Measurements from ENCODE around the gene ATG4A. TPM values are rescaled to one million over a fixed set of nuclear protein-coding genes. Genes with fewer than 3 reads are reported as not detected.
A peak's percentile ranks its signal among the peaks of the same experiment; 100 is the strongest.

The ATG4A gene
- total RNA-seq, 1 donor, result 17.3 TPM

DNA sequence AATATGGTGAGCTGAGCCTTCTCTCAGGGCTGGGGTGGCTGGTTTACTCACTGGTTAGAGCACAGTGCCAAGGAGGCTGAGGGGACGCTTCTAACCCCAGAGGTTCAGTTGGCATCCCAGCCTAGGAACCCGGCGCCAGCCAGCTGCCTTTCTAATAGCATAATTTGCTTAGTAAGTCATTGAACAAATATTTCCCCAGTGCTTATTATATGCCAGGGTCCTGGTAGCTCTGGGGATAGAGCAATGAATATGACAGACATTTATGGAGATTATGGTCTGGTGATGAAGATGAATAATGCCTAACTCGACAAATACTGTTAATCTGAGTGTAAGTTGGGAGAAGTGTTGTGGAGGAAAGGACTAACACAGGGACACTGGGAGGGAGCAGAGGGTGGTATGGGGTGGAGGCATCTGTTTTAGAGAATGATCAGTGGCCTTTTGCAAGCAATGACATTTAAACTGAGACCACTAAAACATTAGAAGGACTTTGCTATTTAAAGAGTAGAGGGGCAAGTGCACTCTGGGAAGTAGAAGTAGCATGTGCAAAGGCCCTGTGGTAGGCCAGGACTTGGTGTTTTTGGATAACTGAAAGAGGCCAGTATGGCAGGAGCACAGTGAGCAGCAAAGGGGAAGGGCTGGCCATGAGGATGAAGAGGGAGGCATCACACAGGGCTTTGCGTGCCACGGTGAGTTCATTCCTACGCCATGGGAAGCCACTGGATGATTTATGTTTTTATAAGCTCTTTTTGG, 71.9 kb downstream of the ATG4A start:
- TF ChIP-seq, protein P1, sequence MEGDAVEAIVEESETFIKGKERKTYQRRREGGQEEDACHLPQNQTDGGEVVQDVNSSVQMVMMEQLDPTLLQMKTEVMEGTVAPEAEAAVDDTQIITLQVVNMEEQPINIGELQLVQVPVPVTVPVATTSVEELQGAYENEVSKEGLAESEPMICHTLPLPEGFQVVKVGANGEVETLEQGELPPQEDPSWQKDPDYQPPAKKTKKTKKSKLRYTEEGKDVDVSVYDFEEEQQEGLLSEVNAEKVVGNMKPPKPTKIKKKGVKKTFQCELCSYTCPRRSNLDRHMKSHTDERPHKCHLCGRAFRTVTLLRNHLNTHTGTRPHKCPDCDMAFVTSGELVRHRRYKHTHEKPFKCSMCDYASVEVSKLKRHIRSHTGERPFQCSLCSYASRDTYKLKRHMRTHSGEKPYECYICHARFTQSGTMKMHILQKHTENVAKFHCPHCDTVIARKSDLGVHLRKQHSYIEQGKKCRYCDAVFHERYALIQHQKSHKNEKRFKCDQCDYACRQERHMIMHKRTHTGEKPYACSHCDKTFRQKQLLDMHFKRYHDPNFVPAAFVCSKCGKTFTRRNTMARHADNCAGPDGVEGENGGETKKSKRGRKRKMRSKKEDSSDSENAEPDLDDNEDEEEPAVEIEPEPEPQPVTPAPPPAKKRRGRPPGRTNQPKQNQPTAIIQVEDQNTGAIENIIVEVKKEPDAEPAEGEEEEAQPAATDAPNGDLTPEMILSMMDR (IDR thresholded peaks at IDR 0.05; ENCODE audit: insufficient read depth, low read depth, low read length), result no peak
- no peak overlapping the region for H3K4me3 ChIP-seq (ENCODE audit: low read depth, low read length)
- DNase-seq (ENCODE audit: low read depth), result no peak

DNA sequence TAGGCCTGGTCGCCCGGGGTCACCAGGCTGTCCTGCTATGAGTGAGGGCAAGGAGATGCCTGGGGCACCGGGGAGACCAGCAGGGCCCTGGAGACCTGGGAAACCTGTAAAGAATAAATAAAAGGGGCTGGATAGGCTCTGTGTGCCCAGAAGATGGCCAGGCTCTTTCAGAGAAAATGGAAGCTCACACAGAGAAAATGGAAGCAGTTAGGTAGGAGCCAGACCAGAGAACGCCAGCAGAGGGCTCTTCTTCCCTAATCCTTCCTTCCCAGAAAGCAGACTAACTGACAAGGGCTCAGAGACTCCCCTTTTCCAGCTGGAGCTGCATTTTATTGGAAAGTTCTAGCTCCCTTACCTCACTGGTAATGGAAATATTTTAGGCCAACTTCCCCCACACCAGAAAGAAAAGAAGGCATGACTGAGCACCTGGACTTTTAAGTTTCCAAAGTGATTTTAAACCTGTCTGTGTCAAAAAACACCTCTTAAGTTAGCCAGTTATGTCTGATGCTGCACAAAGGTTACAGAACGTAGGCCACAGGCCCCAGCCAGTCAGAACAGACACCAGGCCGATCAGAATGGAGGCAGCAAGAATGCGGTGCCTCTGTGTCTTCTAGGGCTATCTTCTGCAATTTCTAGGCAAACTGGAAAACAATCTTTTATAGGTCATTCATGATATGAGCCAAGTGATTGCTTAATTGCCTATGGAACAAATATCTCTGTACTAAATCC, 74.0 kb downstream of the ATG4A start:
- TF ChIP-seq, protein P1 (IDR thresholded peaks at IDR 0.05; ENCODE audit: insufficient read depth, low read depth, low read length), result peak; percentile 59
- no peak overlapping the region for H3K4me3 ChIP-seq (ENCODE audit: low read depth, low read length)
- peak; percentile 44 for DNase-seq (ENCODE audit: low read depth)

DNA sequence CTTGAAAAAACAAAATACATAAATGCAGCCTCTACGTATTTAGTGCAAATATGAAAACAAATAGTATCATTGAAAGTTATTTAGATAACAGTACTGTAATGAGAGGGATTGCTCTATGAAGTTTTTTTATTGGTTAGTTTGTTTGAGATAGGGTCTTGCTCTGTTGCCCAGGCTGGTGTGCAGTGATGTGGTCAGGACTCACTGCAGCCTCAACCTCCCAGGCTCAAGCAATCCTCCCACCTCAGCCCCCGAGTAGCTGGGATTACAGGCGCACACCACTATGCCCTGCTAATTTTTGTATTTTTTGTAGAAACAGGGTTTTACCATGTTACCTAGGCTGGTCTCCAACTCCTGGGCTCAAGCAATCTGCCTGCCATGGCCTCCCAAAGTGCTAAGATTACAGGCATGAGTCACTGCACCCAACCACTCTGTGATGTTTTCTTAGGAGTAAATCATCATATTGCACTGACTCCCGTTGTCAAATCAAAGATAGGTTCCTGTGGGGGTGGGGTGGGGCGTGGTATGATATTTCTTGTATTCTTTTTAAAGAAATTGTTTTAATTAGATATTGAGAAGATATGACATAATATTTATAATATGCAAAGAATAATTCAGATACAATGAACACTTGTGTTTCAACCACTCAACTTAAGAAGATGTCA, 75.8 kb downstream of the ATG4A start:
- TF ChIP-seq, protein P1 (IDR thresholded peaks at IDR 0.05; ENCODE audit: insufficient read depth, low read depth, low read length), result no peak
- no peak overlapping the region for H3K4me3 ChIP-seq (ENCODE audit: low read depth, low read length)
- DNase-seq (ENCODE audit: low read depth), result peak; percentile 37

DNA sequence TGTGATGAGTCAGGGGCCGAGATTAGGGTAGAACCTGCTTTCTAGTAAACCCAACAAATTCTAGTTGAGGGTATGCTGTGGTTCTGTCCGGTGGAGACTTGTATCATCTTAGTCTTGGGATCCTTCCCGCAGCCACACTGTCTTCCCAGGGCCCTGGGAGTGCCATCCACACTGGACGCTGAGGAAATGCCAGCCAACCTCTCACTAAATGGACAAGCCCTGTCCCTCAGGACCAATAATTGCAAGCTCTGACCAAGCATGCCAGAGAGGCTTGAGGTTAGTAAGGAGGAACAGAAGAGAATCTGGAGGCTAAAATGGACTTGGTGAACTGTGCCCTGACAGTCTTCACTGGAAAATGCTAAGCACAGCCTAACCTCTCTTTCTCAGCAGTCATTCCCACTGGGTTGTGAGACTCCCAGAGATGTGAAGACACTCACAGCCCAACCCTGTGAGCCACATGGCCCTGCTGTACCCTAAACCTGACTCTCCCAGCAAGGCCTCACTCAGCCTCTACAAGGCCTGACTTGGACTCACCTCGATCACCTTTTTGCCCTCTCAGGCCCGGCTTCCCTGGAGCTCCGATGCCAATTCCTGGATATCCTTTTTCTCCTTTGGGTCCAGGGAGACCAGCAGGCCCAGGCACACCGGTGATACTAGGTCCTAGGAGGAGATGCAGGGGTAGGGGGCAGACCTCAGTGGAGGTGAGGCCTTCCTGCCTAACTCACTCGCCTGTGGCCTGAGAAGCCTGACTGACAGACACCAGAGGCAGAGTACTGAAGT, 77.6 kb downstream of the ATG4A start:
- H3K4me3 ChIP-seq (ENCODE audit: low read depth, low read length), result no peak overlapping the region
- TF ChIP-seq, protein P1 (IDR thresholded peaks at IDR 0.05; ENCODE audit: insufficient read depth, low read depth, low read length), result no peak
- no peak for DNase-seq (ENCODE audit: low read depth)

DNA sequence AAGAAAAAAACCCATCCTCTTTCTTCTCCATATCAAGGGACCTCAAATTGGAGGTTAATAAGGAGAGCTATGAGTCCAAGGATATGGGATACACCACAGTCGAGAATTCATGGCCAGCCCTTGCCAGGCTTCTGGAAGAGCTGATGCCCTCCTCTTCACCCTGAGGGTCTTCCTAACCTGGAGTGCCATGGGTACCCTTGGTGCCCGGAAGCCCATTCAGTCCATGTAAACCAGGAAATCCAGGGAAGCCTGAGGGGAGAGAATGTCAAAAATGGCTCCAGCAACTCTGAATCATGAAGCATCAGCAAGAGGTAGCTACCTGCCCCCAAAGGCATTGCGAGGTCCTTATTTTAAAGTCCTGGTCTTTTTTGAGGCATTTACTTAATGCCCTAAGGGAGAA, 78.2 kb downstream of the ATG4A start:
- H3K4me3 ChIP-seq (ENCODE audit: low read depth, low read length), result no peak overlapping the region
- TF ChIP-seq, protein P1 (IDR thresholded peaks at IDR 0.05; ENCODE audit: insufficient read depth, low read depth, low read length), result no peak

DNA sequence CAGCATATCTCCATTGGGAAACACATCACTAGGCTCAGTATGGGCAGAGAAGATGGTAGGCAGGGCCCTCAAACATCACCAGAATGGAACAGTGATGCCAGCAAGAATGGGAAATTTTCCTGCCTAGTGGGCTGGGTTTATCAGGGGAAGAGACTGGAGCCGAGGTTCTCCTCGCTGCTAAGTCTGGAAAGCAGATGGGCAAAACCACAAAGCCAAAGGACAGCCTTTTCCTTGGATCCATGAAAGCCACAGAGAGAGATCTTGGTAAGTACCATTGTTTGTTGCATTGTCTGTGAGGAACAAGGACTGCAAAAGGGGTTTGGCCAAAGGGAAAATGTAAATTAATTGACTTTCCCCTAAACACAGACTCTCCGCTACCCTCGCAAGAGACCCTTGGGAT, 80.1 kb downstream of the ATG4A start:
- no peak for DNase-seq (ENCODE audit: low read depth)
- TF ChIP-seq, protein P1 (IDR thresholded peaks at IDR 0.05; ENCODE audit: insufficient read depth, low read depth, low read length), result no peak

More for the DNA sequence above, 78.2 kb downstream of the ATG4A start:
- DNase-seq (ENCODE audit: low read depth), result no peak

More for the DNA sequence above, 80.1 kb downstream of the ATG4A start:
- H3K4me3 ChIP-seq (ENCODE audit: low read depth, low read length), result no peak overlapping the region
